Stimulated activated CD8-positive, alpha-beta memory T cell treated with anti-CD3 and anti-CD28 coated beads, Interleukin-15, amount 100 ng/mL, for 1 hour (primary cell): ENCODE data around the gene SCFD2.
"Not testable (repeated sequence)": the region's sequence is repeated elsewhere in the genome, so short reads cannot be mapped to it uniquely, and the experiment has no call there.

Experiments
- DNase-seq: peaks from one replicate; pipeline ENCODE4 v3.0.0-alpha.2; 2020; ENCODE audit warnings: low read depth

Gene SCFD2

GRCh38 chr4:53186714-53187358, 179.0 kb downstream of the SCFD2 start:
- no peak for DNase-seq

- DNase-seq = no peak
These were observed 179.8 kb downstream of the SCFD2 start for GRCh38 chr4:53185869-53186585.

GRCh38 chr4:53183754-53184153, 182.1 kb downstream of the SCFD2 start:
- no peak for DNase-seq

- DNase-seq = not testable (repeated sequence)
These were observed 188.1 kb downstream of the SCFD2 start for GRCh38 chr4:53177751-53178150.

- no peak for DNase-seq
These were observed 190.2 kb downstream of the SCFD2 start for GRCh38 chr4:53175640-53176039.

- no peak for DNase-seq
These were observed 191.0 kb downstream of the SCFD2 start for GRCh38 chr4:53174823-53175222.

- DNase-seq = no peak
These were observed 192.3 kb downstream of the SCFD2 start for GRCh38 chr4:53173576-53173975.

- DNase-seq = no peak
These were observed 194.1 kb downstream of the SCFD2 start for GRCh38 chr4:53171797-53172196.

- DNase-seq = no peak
These were observed 195.9 kb downstream of the SCFD2 start for GRCh38 chr4:53169695-53170617.

- DNase-seq = no peak
These were observed 197.6 kb downstream of the SCFD2 start for GRCh38 chr4:53168228-53168627.

GRCh38 chr4:53162969-53163368, 202.9 kb downstream of the SCFD2 start:
- no peak for DNase-seq

- DNase-seq = no peak
These were observed 204.0 kb downstream of the SCFD2 start for GRCh38 chr4:53161787-53162433.

- no peak for DNase-seq
These were observed 204.6 kb downstream of the SCFD2 start for GRCh38 chr4:53161051-53161786.

GRCh38 chr4:53156896-53157295, 209.0 kb downstream of the SCFD2 start:
- DNase-seq = no peak

- no peak for DNase-seq
These were observed 213.4 kb downstream of the SCFD2 start for GRCh38 chr4:53152467-53152866.

GRCh38 chr4:53151489-53151788, 214.4 kb downstream of the SCFD2 start:
- DNase-seq = no peak

- no peak for DNase-seq
These were observed 215.0 kb downstream of the SCFD2 start for GRCh38 chr4:53150631-53151488.

- no peak for DNase-seq
These were observed 218.2 kb downstream of the SCFD2 start for GRCh38 chr4:53147711-53148110.

- DNase-seq = no peak
These were observed 218.7 kb downstream of the SCFD2 start for GRCh38 chr4:53147197-53147596.

GRCh38 chr4:53141308-53141707, 224.6 kb downstream of the SCFD2 start:
- DNase-seq = no peak

GRCh38 chr4:53139256-53139655, 226.6 kb downstream of the SCFD2 start:
- not testable (repeated sequence) for DNase-seq
